HCT116 (cell line): ENCODE measurements around the gene NKX2-1.

Experiments used
- CTCF ChIP-seq, 3 experiments: fragments of 200-600 bp in 1 of 3; sonication (generic) in 1 of 3; IDR thresholded peaks in 2 of 3; conservative IDR thresholded peaks in 1 of 3; 2 replicates each; pipeline ENCODE4 v1.5.1; 2012 to 2017; ENCODE audit warnings: low read depth in 2 of 3, low read length in 2 of 3, antibody characterized with exemption in 1 of 3, borderline replicate concordance in 1 of 3, control low read depth in 1 of 3, mild to moderate bottlenecking in 1 of 3, mixed read lengths in 1 of 3, mixed run types in 1 of 3, moderate library complexity in 1 of 3; ENCODE audit not compliant: insufficient read depth in 1 of 3
- EZH2 ChIP-seq: fragments of 200-600 bp; sonication (generic); IDR thresholded peaks from 2 replicates; pipeline ENCODE4 v1.6.1; 2017; ENCODE audit warnings: antibody characterized with exemption, mixed run types
- EZH2phosphoT487 ChIP-seq: fragments of 200-600 bp; IDR thresholded peaks from 2 replicates; pipeline ENCODE4 v1.6.1; 2018; ENCODE audit warnings: antibody characterized with exemption, borderline replicate concordance
- JUND ChIP-seq: IDR thresholded peaks from 2 replicates; pipeline ENCODE4 v1.6.1; 2012
- POLR2A ChIP-seq: IDR thresholded peaks from 2 replicates; pipeline ENCODE4 v1.7.0; 2011; ENCODE audit warnings: borderline replicate concordance; ENCODE audit not compliant: insufficient read depth, insufficient read length; ENCODE audit errors: extremely low read depth
- POLR2AphosphoS5 ChIP-seq: IDR thresholded peaks from 2 replicates; pipeline ENCODE4 v1.6.1; 2011; ENCODE audit warnings: mild to moderate bottlenecking, low read depth, low read length, moderate library complexity
- REST ChIP-seq: IDR thresholded peaks from 2 replicates; pipeline ENCODE4 v1.6.1; 2012; ENCODE audit warnings: low read depth
- SP1 ChIP-seq: IDR thresholded peaks from 2 replicates; pipeline ENCODE4 v1.6.1; 2012; ENCODE audit warnings: low read depth
- TCF7L2 ChIP-seq: IDR thresholded peaks from 2 replicates; pipeline ENCODE4 v1.7.0; 2011; ENCODE audit warnings: borderline replicate concordance, inconsistent platforms; ENCODE audit not compliant: insufficient read depth, insufficient read length; ENCODE audit errors: extremely low read depth
- YY1 ChIP-seq: IDR thresholded peaks from 2 replicates; pipeline ENCODE4 v1.6.1; 2011; ENCODE audit warnings: low read length, low read depth, moderate library complexity, mild to moderate bottlenecking; ENCODE audit not compliant: insufficient replicate concordance; ENCODE audit errors: extremely low read depth
- ZBTB33 ChIP-seq: IDR thresholded peaks from 2 replicates; pipeline ENCODE4 v1.6.1; 2011; ENCODE audit warnings: mild to moderate bottlenecking, low read length, moderate library complexity; ENCODE audit not compliant: insufficient replicate concordance; ENCODE audit errors: extremely low read depth

- TF ChIP-seq JUND (no peak), CTCF (IDR thresholded peaks at IDR 0.05 in 2 of 3, conservative IDR thresholded peaks at IDR 0.05 in 1 of 3; ENCODE audit: borderline replicate concordance in 1 of 3, insufficient read depth in 1 of 3, low read depth in 2 of 3, low read length in 2 of 3) (no peak), EZH2phosphoT487 (no peak), ZBTB33 (no peak), YY1 (no peak), TCF7L2 (no peak), REST (no peak), EZH2 (no peak), POLR2A (no peak), POLR2AphosphoS5 (no peak), SP1 (no peak)
Observed at GRCh38 chr14:36485773-36486172, 34.3 kb downstream of the NKX2-1 start.
